ENCODE data around the gene HES2. TPM values are rescaled to one million over a fixed set of nuclear protein-coding genes. Genes with fewer than 3 reads are reported as not detected.

Gene HES2
- total and polyA plus RNA-seq, 2 experiments from 2014 or later: 1.6 to 2.1 TPM

- ATAC-seq (no peak), DNase-seq (ENCODE audit: low spot score) (no peak)
- no peaks in the 10 kb centered on the region for H3K36me3 ChIP-seq (ENCODE audit: insufficient read depth)
- H3K27me3 Mint-ChIP-seq (ENCODE audit: insufficient read depth, low read depth, poor library complexity): peaks cover 19% of the 10 kb centered on the region
- no peaks in the 10 kb centered on the region for H4K20me1 ChIP-seq (replicated peaks; ENCODE audit: insufficient read depth)
- H3K27ac Mint-ChIP-seq: no peak overlapping the region
- no peaks in the 10 kb centered on the region; the same call in 2 of the 3 replicates for H3K9me3 Mint-ChIP-seq
- peaks cover 6% of the 10 kb centered on the region; the same call in 1 of the 2 replicates for H3K27me3 ChIP-seq (ENCODE audit: insufficient read depth)
- peaks cover 12% of the 10 kb centered on the region for H3K4me1 ChIP-seq (ENCODE audit: insufficient read depth)
- H3F3A ChIP-seq (replicated peaks; ENCODE audit: low read depth): peaks cover 14% of the 10 kb centered on the region; the same call in 1 of the 2 replicates
- no peak overlapping the region for H3K4me3 ChIP-seq
- H3K79me2 ChIP-seq (replicated peaks; ENCODE audit: insufficient read depth): no peaks in the 10 kb centered on the region
- H3K36me3 Mint-ChIP-seq (ENCODE audit: low read depth): peaks cover 12% of the 10 kb centered on the region
- no peaks in the 10 kb centered on the region for H3K9me2 ChIP-seq (ENCODE audit: insufficient read depth)
- H3K4me3 Mint-ChIP-seq: no peak overlapping the region
- no peak overlapping the region for H3K27ac ChIP-seq (ENCODE audit: low read depth)
- no peak overlapping the region for H3K4me2 ChIP-seq
- H3K4me1 Mint-ChIP-seq: peaks cover 29% of the 10 kb centered on the region
- H2AFZ ChIP-seq: no peak overlapping the region
- peak; percentile 11; the same call in 1 of the 2 replicates for TF ChIP-seq POLR2AphosphoS5 (IDR thresholded peaks at IDR 0.05; ENCODE audit: low read depth)
- TF ChIP-seq, protein P1, sequence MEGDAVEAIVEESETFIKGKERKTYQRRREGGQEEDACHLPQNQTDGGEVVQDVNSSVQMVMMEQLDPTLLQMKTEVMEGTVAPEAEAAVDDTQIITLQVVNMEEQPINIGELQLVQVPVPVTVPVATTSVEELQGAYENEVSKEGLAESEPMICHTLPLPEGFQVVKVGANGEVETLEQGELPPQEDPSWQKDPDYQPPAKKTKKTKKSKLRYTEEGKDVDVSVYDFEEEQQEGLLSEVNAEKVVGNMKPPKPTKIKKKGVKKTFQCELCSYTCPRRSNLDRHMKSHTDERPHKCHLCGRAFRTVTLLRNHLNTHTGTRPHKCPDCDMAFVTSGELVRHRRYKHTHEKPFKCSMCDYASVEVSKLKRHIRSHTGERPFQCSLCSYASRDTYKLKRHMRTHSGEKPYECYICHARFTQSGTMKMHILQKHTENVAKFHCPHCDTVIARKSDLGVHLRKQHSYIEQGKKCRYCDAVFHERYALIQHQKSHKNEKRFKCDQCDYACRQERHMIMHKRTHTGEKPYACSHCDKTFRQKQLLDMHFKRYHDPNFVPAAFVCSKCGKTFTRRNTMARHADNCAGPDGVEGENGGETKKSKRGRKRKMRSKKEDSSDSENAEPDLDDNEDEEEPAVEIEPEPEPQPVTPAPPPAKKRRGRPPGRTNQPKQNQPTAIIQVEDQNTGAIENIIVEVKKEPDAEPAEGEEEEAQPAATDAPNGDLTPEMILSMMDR (conservative IDR thresholded peaks at IDR 0.05; ENCODE audit: low read depth in 2 of 2): no peak
Measured at GRCh38 chr1:6461538-6462411, 42.1 kb upstream of the HES2 start.

DNA sequence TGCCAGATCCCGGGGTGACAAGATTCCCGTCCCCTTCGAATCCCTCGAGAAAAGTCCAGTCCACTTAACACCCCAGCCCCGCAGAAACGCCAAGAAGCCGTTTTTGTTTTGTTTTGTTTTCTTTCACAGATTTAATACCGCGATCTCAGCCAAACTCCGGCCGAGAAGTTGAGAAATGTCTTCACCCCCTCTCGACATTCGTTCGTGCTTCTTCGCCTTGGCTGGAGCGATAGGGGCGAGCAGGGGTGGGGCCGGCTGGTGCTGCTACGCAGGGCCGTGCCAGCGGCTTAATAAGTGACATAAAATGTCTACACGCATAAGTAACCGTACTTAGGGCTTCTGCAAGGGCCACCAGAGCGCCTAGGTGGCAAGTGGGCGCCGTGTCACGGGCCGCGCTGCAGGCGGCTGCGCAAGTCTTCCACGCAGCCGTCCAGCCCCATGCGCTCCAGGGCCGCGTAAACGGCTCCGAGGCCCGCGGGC lies 41.4 kb upstream of the HES2 start:
- no peak overlapping the region for H3K4me3 ChIP-seq
- H3K27ac Mint-ChIP-seq: no peak overlapping the region

GRCh38 chr1:6460301-6461050 lies 40.8 kb upstream of the HES2 start:
- Histone ChIP-seq H3K79me2 (replicated peaks; ENCODE audit: insufficient read depth) (no peaks in the 10 kb centered on the region), H3K27me3 (ENCODE audit: insufficient read depth) (peaks cover 15% of the 10 kb centered on the region), H3K4me1 (ENCODE audit: insufficient read depth) (peaks cover 12% of the 10 kb centered on the region), H3K36me3 (ENCODE audit: insufficient read depth) (no peaks in the 10 kb centered on the region), H4K20me1 (replicated peaks; ENCODE audit: insufficient read depth) (no peaks in the 10 kb centered on the region), H3F3A (replicated peaks; ENCODE audit: low read depth) (peaks cover 14% of the 10 kb centered on the region; the same call in 1 of the 2 replicates), H3K9me2 (ENCODE audit: insufficient read depth) (no peaks in the 10 kb centered on the region), H2AFZ (no peak overlapping the region), H3K27ac (ENCODE audit: low read depth) (peak overlapping the region; percentile 63; the same call in 1 of the 2 replicates), H3K4me2 (peak overlapping the region; percentile 78), H3K4me3 (peak overlapping the region; percentile 37)
- ATAC-seq (peak; percentile 19), DNase-seq (ENCODE audit: low spot score) (no peak)
- peaks cover 12% of the 10 kb centered on the region for H3K36me3 Mint-ChIP-seq (ENCODE audit: low read depth)
- H3K27ac Mint-ChIP-seq: no peak overlapping the region
- H3K27me3 Mint-ChIP-seq (ENCODE audit: insufficient read depth, low read depth, poor library complexity): peaks cover 24% of the 10 kb centered on the region
- peak overlapping the region; percentile 53 for H3K4me3 Mint-ChIP-seq
- peaks cover 29% of the 10 kb centered on the region for H3K4me1 Mint-ChIP-seq
- no peaks in the 10 kb centered on the region; the same call in 2 of the 3 replicates for H3K9me3 Mint-ChIP-seq
- TF ChIP-seq EZH2phosphoT487 (IDR thresholded peaks at IDR 0.05; ENCODE audit: unreplicated experiment) (no peak), ETS1 (IDR thresholded peaks at IDR 0.05) (no peak), CREB1 (CRISPR knock-in tag; IDR thresholded peaks at IDR 0.05; ENCODE audit: low read depth) (no peak), STAT1 (IDR thresholded peaks at IDR 0.05; ENCODE audit: unreplicated experiment) (no peak), ZNF114 (CRISPR knock-in tag; IDR thresholded peaks at IDR 0.05) (no peak)
- TF ChIP-seq, protein P2, sequence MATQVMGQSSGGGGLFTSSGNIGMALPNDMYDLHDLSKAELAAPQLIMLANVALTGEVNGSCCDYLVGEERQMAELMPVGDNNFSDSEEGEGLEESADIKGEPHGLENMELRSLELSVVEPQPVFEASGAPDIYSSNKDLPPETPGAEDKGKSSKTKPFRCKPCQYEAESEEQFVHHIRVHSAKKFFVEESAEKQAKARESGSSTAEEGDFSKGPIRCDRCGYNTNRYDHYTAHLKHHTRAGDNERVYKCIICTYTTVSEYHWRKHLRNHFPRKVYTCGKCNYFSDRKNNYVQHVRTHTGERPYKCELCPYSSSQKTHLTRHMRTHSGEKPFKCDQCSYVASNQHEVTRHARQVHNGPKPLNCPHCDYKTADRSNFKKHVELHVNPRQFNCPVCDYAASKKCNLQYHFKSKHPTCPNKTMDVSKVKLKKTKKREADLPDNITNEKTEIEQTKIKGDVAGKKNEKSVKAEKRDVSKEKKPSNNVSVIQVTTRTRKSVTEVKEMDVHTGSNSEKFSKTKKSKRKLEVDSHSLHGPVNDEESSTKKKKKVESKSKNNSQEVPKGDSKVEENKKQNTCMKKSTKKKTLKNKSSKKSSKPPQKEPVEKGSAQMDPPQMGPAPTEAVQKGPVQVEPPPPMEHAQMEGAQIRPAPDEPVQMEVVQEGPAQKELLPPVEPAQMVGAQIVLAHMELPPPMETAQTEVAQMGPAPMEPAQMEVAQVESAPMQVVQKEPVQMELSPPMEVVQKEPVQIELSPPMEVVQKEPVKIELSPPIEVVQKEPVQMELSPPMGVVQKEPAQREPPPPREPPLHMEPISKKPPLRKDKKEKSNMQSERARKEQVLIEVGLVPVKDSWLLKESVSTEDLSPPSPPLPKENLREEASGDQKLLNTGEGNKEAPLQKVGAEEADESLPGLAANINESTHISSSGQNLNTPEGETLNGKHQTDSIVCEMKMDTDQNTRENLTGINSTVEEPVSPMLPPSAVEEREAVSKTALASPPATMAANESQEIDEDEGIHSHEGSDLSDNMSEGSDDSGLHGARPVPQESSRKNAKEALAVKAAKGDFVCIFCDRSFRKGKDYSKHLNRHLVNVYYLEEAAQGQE (IDR thresholded peaks at IDR 0.05; ENCODE audit: unreplicated experiment): no peak

More for the DNA sequence above, 41.4 kb upstream of the HES2 start:
- Mint-ChIP-seq H3K27me3 (ENCODE audit: insufficient read depth, low read depth, poor library complexity) (peaks cover 19% of the 10 kb centered on the region), H3K9me3 (no peaks in the 10 kb centered on the region; the same call in 2 of the 3 replicates), H3K4me1 (peaks cover 29% of the 10 kb centered on the region), H3K36me3 (ENCODE audit: low read depth) (peaks cover 12% of the 10 kb centered on the region), H3K4me3 (peak overlapping the region; percentile 35; the same call in 2 of the 3 replicates)
- H3K79me2 ChIP-seq (replicated peaks; ENCODE audit: insufficient read depth): no peaks in the 10 kb centered on the region
- H3K27me3 ChIP-seq (ENCODE audit: insufficient read depth): peaks cover 13% of the 10 kb centered on the region
- no peaks in the 10 kb centered on the region for H4K20me1 ChIP-seq (replicated peaks; ENCODE audit: insufficient read depth)
- peaks cover 12% of the 10 kb centered on the region for H3K4me1 ChIP-seq (ENCODE audit: insufficient read depth)
- DNase-seq (ENCODE audit: low spot score) (no peak), ATAC-seq (no peak)
- H3K36me3 ChIP-seq (ENCODE audit: insufficient read depth): no peaks in the 10 kb centered on the region
- peaks cover 14% of the 10 kb centered on the region; the same call in 1 of the 2 replicates for H3F3A ChIP-seq (replicated peaks; ENCODE audit: low read depth)
- H3K9me2 ChIP-seq (ENCODE audit: insufficient read depth): no peaks in the 10 kb centered on the region
- H2AFZ ChIP-seq: no peak overlapping the region
- no peak overlapping the region; the same call in 1 of the 2 replicates for H3K27ac ChIP-seq (ENCODE audit: low read depth)
- peak overlapping the region; percentile 78; the same call in 1 of the 2 replicates for H3K4me2 ChIP-seq
- no peak for TF ChIP-seq EZH2phosphoT487 (IDR thresholded peaks at IDR 0.05; ENCODE audit: unreplicated experiment)
